Measurements from ENCODE around the gene ZMYM5. TPM values are rescaled to one million over a fixed set of nuclear protein-coding genes. Genes with fewer than 3 reads are reported as not detected.
"Not testable (repeated sequence)": the region's sequence is repeated elsewhere in the genome, so short reads cannot be mapped to it uniquely, and the experiment has no call there.

The ZMYM5 gene
- total and polyA plus RNA-seq, 4 experiments from 2014 or later = 20.3 to 25.5 (median 24.9) TPM

- peak overlapping the region; percentile 70 to 98 (median 96) for H3K27ac Mint-ChIP-seq
- intact Hi-C loops (cut with micrococcal nuclease) = loop anchor here (5.0 kb wide), 2 partner anchors 116 to 911 kb away; partner anchors contain the start of gene EEF1AKMT1
- Histone ChIP-seq H3K9me3 (ENCODE audit: control insufficient read depth in 1 of 2, low read length in 2 of 2) (no peaks in the 10 kb centered on the region), H3K4me3 (ENCODE audit: low read length in 2 of 2) (peak overlapping the region in 1 of 2 donors; percentile 96), H3K27me3 (ENCODE audit: insufficient read depth, low read length) (no peaks in the 10 kb centered on the region), H3K27ac (ENCODE audit: low read depth, low read length) (peak overlapping the region; percentile 81), H3K4me1 (ENCODE audit: insufficient read depth, low read length) (peaks cover 46% of the 10 kb centered on the region), H3K36me3 (ENCODE audit: insufficient read depth, low read length) (no peaks in the 10 kb centered on the region)
- H3K4me1 Mint-ChIP-seq = peaks cover 27 to 61% (median 42%) of the 10 kb centered on the region in 4 donors
- H3K4me3 Mint-ChIP-seq = peak overlapping the region; percentile 96 to 99 (median 96)
- DNase-seq = no peak
- POLR2A ChIA-PET (ENCODE audit: partially characterized antibody) = interaction anchor here (1.1 to 5.3 kb wide), 7 partner anchors 9 to 227 kb away, joined by 3 to 82 read pairs (median 7); partner anchors contain the start of genes MPHOSPH8 and PSPC1
- no peaks in the 10 kb centered on the region for H3K27me3 Mint-ChIP-seq
- CTCF ChIA-PET (ENCODE audit: partially characterized antibody) = interaction anchor here (0.6 to 1.8 kb wide), 5 partner anchors 8 to 99 kb away, joined by 3 to 7 read pairs (median 3); no protein-coding TSS in a partner anchor
- H3K36me3 Mint-ChIP-seq = peaks cover 14 to 33% of the 10 kb centered on the region in 2 donors
- no peaks in the 10 kb centered on the region for H3K9me3 Mint-ChIP-seq
Observed at GRCh38 chr13:19860884-19861655, 2.4 kb downstream of the ZMYM5 start.

GRCh38 chr13:19857637-19858036, 5.8 kb downstream of the ZMYM5 start:
- Mint-ChIP-seq H3K27ac (peak overlapping the region in 2 of 7 donors; percentile 73 to 83), H3K36me3 (peaks cover 18 to 34% of the 10 kb centered on the region in 2 donors), H3K4me3 (peak overlapping the region in 2 of 8 donors; percentile 7 to 12), H3K4me1 (peaks cover 24 to 61% (median 38%) of the 10 kb centered on the region in 4 donors)
- H3K9me3 Mint-ChIP-seq; DNase-seq; H3K27ac ChIP-seq (ENCODE audit: low read depth, low read length); H3K36me3 ChIP-seq (ENCODE audit: insufficient read depth, low read length); H3K27me3 ChIP-seq (ENCODE audit: insufficient read depth, low read length); H3K4me3 ChIP-seq (ENCODE audit: low read length in 2 of 2); intact Hi-C loops (cut with micrococcal nuclease); H3K27me3 Mint-ChIP-seq; CTCF ChIA-PET (ENCODE audit: partially characterized antibody); H3K9me3 ChIP-seq (ENCODE audit: control insufficient read depth in 1 of 2, low read length in 2 of 2): not testable (repeated sequence)
- POLR2A ChIA-PET (ENCODE audit: partially characterized antibody) = interaction anchor here (0.6 kb wide), 1 partner anchor 76 kb away, joined by 3 read pairs; no protein-coding TSS in a partner anchor
- H3K4me1 ChIP-seq (ENCODE audit: insufficient read depth, low read length) = peaks cover 47% of the 10 kb centered on the region

GRCh38 chr13:19852766-19853165, 10.7 kb downstream of the ZMYM5 start:
- H3K27ac Mint-ChIP-seq = peak overlapping the region in 1 of 7 donors; percentile 76
- H3K36me3 Mint-ChIP-seq = peaks cover 20 to 31% of the 10 kb centered on the region in 2 donors
- POLR2A ChIA-PET (ENCODE audit: partially characterized antibody) = interaction anchor here (0.6 to 4.1 kb wide), 3 partner anchors 9 to 13 kb away, joined by 3 to 18 read pairs (median 10); partner anchors contain the start of gene ZMYM5

DNA sequence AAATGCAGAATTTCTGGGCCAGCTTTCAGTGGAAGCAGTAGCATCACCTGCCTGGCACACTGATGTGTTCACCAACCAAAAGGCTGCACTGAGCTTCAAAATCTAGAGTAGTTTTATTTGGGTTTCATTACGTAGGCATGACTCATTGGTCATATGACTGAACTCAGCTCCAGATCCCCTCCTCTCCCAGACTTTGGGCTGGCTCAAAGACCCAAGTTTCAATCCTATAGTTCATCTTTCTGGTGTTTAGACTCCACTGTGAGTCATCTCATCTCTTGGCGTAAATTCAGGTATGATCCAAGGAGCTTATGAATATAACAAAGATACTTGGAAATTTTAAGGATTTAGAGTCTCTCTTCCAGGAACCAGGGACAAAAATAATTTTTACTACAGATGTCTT, 17.7 kb downstream of the ZMYM5 start:
- Mint-ChIP-seq H3K4me1 (peaks cover 9 to 26% (median 12%) of the 10 kb centered on the region in 4 donors), H3K27ac (peak overlapping the region in 3 of 7 donors; percentile 46 to 78 (median 72)), H3K9me3 (no peaks in the 10 kb centered on the region), H3K4me3 (no peak overlapping the region), H3K36me3 (peaks cover 16 to 25% of the 10 kb centered on the region in 2 donors), H3K27me3 (no peaks in the 10 kb centered on the region)
- no peaks in the 10 kb centered on the region for H3K27me3 ChIP-seq (ENCODE audit: insufficient read depth, low read length)
- H3K4me3 ChIP-seq (ENCODE audit: low read length in 2 of 2) = no peak overlapping the region
- ChIA-PET CTCF (ENCODE audit: partially characterized antibody) (interaction anchor here (1.1 to 1.8 kb wide), 3 partner anchors 16 to 18 kb away, joined by 3 to 4 read pairs (median 3); partner anchors contain the start of gene ZMYM5), POLR2A (ENCODE audit: partially characterized antibody) (interaction anchor here (0.6 to 1.8 kb wide), 2 partner anchors 14 to 18 kb away, joined by 3 to 15 read pairs; partner anchors contain the start of gene ZMYM5)
- H3K4me1 ChIP-seq (ENCODE audit: insufficient read depth, low read length) = peaks cover 17% of the 10 kb centered on the region
- no peak for DNase-seq
- intact Hi-C loops (cut with micrococcal nuclease) = no loop called here
- peaks cover 4% of the 10 kb centered on the region for H3K36me3 ChIP-seq (ENCODE audit: insufficient read depth, low read length)
- no peaks in the 10 kb centered on the region for H3K9me3 ChIP-seq (ENCODE audit: control insufficient read depth in 1 of 2, low read length in 2 of 2)
- H3K27ac ChIP-seq (ENCODE audit: low read depth, low read length) = no peak overlapping the region

More at GRCh38 chr13:19852766-19853165, 10.7 kb downstream of the ZMYM5 start:
- intact Hi-C loops (cut with micrococcal nuclease) = no loop called here
- no peaks in the 10 kb centered on the region for H3K27me3 ChIP-seq (ENCODE audit: insufficient read depth, low read length)
- peaks cover 23% of the 10 kb centered on the region for H3K36me3 ChIP-seq (ENCODE audit: insufficient read depth, low read length)
- no peak for DNase-seq
- H3K4me1 ChIP-seq (ENCODE audit: insufficient read depth, low read length) = peaks cover 30% of the 10 kb centered on the region
- no peak overlapping the region for H3K27ac ChIP-seq (ENCODE audit: low read depth, low read length)
- Mint-ChIP-seq H3K4me3 (peak overlapping the region in 1 of 8 donors; percentile 34), H3K9me3 (no peaks in the 10 kb centered on the region), H3K27me3 (no peaks in the 10 kb centered on the region), H3K4me1 (peaks cover 16 to 34% (median 22%) of the 10 kb centered on the region in 4 donors)
- no peak overlapping the region for H3K4me3 ChIP-seq (ENCODE audit: low read length in 2 of 2)
- CTCF ChIA-PET (ENCODE audit: partially characterized antibody) = interaction anchor here (0.9 to 2.4 kb wide), 2 partner anchors 11 to 13 kb away, joined by 3 to 10 read pairs; partner anchors contain the start of gene ZMYM5
- no peaks in the 10 kb centered on the region for H3K9me3 ChIP-seq (ENCODE audit: control insufficient read depth in 1 of 2, low read length in 2 of 2)

GRCh38 chr13:19838865-19839275, 24.6 kb downstream of the ZMYM5 start:
- Histone ChIP-seq H3K4me1 (ENCODE audit: insufficient read depth, low read length) (no peaks in the 10 kb centered on the region), H3K27ac (ENCODE audit: low read depth, low read length) (no peak overlapping the region), H3K27me3 (ENCODE audit: insufficient read depth, low read length) (no peaks in the 10 kb centered on the region), H3K4me3 (ENCODE audit: low read length in 2 of 2) (no peak overlapping the region), H3K36me3 (ENCODE audit: insufficient read depth, low read length) (peaks cover 23% of the 10 kb centered on the region), H3K9me3 (ENCODE audit: control insufficient read depth in 1 of 2, low read length in 2 of 2) (no peaks in the 10 kb centered on the region)
- CTCF ChIA-PET (ENCODE audit: partially characterized antibody) = interaction anchor here (0.9 to 1.4 kb wide), 2 partner anchors 10 to 21 kb away, joined by 3 to 5 read pairs; no protein-coding TSS in a partner anchor
- peaks cover 0 to 4% (median 2%) of the 10 kb centered on the region in 4 donors for H3K4me1 Mint-ChIP-seq
- H3K27me3 Mint-ChIP-seq = no peaks in the 10 kb centered on the region
- peaks cover 36 to 48% of the 10 kb centered on the region in 2 donors for H3K36me3 Mint-ChIP-seq
- no peak overlapping the region for H3K27ac Mint-ChIP-seq
- H3K4me3 Mint-ChIP-seq = no peak overlapping the region
- POLR2A ChIA-PET (ENCODE audit: partially characterized antibody) = no interaction called here
- H3K9me3 Mint-ChIP-seq = no peaks in the 10 kb centered on the region
- intact Hi-C loops (cut with micrococcal nuclease) = no loop called here
- no peak for DNase-seq

DNA sequence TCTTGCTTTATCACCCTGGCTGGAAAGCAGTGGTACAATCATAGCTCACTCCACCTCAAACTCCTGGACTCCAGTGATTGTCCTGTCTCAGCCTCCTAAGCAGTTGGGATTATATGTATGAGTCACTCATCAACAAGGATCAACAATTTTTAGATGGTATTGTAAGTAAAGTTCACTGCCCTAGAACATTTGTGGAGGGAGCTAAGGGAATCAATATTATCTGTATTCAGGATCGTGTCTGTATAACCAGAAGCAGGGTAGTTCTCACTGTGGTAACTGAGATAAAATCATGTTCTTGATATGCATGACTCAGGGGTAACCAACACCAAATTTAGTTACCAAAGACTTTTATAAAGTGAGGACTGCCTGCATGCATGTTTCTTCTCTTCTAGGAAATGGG, 27.0 kb downstream of the ZMYM5 start:
- Mint-ChIP-seq H3K27ac (peak overlapping the region in 2 of 7 donors; percentile 22 to 23), H3K36me3 (peaks cover 44 to 55% of the 10 kb centered on the region in 2 donors), H3K9me3 (no peaks in the 10 kb centered on the region), H3K4me1 (peaks cover 0 to 4% (median 2%) of the 10 kb centered on the region in 4 donors), H3K4me3 (no peak overlapping the region), H3K27me3 (no peaks in the 10 kb centered on the region)
- POLR2A ChIA-PET (ENCODE audit: partially characterized antibody) = no interaction called here
- CTCF ChIA-PET (ENCODE audit: partially characterized antibody) = interaction anchor here (0.6 kb wide), 1 partner anchor 11 kb away, joined by 3 read pairs; no protein-coding TSS in a partner anchor
- Histone ChIP-seq H3K4me3 (ENCODE audit: low read length in 2 of 2) (no peak overlapping the region), H3K27me3 (ENCODE audit: insufficient read depth, low read length) (no peaks in the 10 kb centered on the region), H3K27ac (ENCODE audit: low read depth, low read length) (no peak overlapping the region), H3K4me1 (ENCODE audit: insufficient read depth, low read length) (no peaks in the 10 kb centered on the region), H3K36me3 (ENCODE audit: insufficient read depth, low read length) (peaks cover 32% of the 10 kb centered on the region), H3K9me3 (ENCODE audit: control insufficient read depth in 1 of 2, low read length in 2 of 2) (no peaks in the 10 kb centered on the region)
- intact Hi-C loops (cut with micrococcal nuclease) = no loop called here
- DNase-seq = no peak

DNA sequence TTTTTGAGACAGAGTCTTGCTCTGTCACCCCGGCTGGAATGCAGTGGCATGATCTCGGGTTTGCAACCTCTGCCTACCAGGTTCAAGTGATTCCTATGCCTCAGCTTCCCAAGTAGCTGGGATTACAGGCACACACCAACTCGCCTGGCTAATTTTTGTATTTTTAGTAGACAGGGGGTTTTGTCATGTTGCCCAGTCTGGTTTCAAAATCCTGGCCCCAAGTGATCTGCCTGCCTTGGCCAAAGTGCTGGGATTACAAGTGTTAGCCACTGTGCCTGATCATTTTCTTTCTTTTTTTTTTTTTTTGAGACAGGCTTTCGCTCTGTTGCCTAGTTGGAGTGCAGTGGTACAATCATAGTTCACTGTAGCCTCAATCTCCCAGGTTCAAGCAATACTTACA, 28.7 kb downstream of the ZMYM5 start:
- CTCF ChIA-PET (ENCODE audit: partially characterized antibody) = no interaction called here
- Mint-ChIP-seq H3K36me3 (peaks cover 45 to 60% of the 10 kb centered on the region in 2 donors), H3K27me3 (no peaks in the 10 kb centered on the region)

More for the DNA sequence above, 28.7 kb downstream of the ZMYM5 start:
- DNase-seq = no peak
- Histone ChIP-seq H3K4me1 (ENCODE audit: insufficient read depth, low read length) (no peaks in the 10 kb centered on the region), H3K36me3 (ENCODE audit: insufficient read depth, low read length) (peaks cover 32% of the 10 kb centered on the region), H3K9me3 (ENCODE audit: control insufficient read depth in 1 of 2, low read length in 2 of 2) (no peaks in the 10 kb centered on the region), H3K27ac (ENCODE audit: low read depth, low read length) (no peak overlapping the region), H3K27me3 (ENCODE audit: insufficient read depth, low read length) (no peaks in the 10 kb centered on the region), H3K4me3 (ENCODE audit: low read length in 2 of 2) (no peak overlapping the region)
- intact Hi-C loops (cut with micrococcal nuclease) = no loop called here
- Mint-ChIP-seq H3K4me1 (peaks cover 0 to 4% (median 0%) of the 10 kb centered on the region in 4 donors), H3K27ac (no peak overlapping the region), H3K9me3 (no peaks in the 10 kb centered on the region), H3K4me3 (no peak overlapping the region)
- POLR2A ChIA-PET (ENCODE audit: partially characterized antibody) = no interaction called here

Data from CD4-positive, alpha-beta memory T cell (primary cell).